SH-SY5Y (cell line): Measurements from ENCODE around the gene BACH2.

Experiments
- GATA2 ChIP-seq: IDR thresholded peaks from 2 replicates; pipeline ENCODE4 v1.6.1; 2011; ENCODE audit warnings: mild to moderate bottlenecking, low read depth, low read length
- GATA3 ChIP-seq: IDR thresholded peaks from 2 replicates; pipeline ENCODE4 v1.6.1; 2011; ENCODE audit warnings: low read depth, mild to moderate bottlenecking, low read length, moderate library complexity

BACH2 gene

DNA sequence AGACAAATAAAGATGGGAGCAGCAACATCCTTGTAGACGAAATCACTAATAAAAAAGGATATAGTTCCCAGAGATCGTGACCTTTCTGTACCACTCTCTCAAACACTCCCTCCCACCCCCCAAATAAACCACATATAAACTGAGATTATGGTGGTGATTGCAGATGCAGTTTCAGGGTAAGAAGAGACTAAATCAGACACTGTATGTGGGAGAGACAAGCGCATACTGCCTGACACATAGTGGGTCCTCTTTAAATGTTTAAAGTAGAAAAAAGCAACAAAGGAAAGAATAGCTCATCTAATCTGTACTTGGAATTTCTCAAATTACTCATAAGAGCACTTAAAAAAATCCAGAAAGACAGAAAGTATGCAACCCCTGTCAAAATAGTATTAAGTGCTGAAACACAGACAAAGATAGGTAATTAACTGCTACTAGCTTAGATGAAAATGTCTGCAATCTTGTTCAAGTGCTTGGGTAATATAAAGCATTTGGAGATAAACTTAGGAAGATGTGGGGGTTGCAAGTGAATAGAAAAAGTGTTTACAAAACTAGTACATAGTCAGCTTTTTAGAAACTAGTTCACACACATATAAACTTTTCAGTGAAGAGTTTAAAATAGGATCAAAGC, 151.6 kb downstream of the BACH2 start:
- TF ChIP-seq GATA2: no peak
- no peak for TF ChIP-seq GATA3

DNA sequence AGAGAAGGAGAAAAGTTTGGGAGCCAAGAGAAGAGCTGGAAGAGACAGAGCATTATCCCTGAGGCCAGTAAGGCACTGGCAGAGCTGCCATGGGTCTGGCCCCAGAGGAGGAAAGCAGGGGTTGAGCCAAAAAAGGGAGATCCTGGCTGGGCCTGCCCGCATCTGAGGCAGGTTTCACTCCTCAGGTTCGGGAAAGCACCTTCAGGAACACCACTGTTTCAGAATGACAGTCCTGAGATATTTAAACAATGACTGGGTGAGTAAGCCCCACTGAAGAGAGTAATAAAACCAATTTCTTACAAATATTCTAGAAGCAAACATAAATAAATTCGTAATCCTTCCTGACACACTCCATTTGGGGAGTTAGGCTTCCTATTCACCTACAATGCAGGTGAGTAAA, 152.2 kb downstream of the BACH2 start:
- TF ChIP-seq GATA3 (no peak), GATA2 (no peak)

DNA sequence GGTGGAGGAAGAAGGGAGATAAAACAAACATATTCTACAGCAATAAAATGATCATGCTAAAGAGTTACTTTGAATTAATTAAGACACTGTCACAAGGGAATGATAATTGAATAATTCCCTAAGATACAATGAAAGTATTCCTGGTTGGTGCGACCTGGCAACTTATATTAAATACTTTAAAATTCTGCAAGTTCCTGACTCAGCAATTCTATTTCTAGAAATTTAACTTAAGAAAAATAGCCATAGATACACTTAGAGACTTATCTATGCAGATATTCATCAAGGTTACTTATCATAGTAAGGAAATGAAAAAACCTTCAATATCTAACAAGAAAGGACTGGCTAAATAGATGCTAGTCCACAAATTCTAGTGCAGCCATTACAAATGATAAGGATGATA, 156.0 kb downstream of the BACH2 start:
- TF ChIP-seq GATA2 (no peak), GATA3 (no peak)

DNA sequence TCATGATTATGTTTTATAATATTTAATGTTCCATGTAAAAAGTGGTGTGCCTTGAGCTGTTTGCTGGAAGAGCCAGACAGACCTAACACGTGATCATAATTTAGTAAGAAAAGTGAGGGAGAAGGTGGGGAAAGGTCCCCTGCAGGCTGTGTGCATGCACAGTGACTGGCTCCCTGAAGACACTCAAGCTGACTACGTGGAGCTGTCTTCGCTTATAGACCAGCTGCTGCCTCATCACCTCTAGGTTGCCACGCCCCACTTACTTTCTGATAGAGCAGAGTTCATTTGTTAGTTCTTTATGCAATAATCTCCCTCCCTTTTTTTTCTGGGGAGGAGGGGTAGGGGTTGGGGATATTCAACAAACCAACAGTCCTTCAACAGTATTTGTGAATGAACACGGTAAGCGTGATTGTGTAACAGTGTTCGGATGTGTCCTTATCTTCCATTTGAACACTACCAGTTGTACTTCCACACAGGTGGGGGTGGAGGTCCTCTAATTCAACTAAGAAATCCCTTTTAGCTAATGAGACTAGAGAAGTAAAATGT, 157.3 kb downstream of the BACH2 start:
- TF ChIP-seq GATA3 (no peak), GATA2 (no peak)

DNA sequence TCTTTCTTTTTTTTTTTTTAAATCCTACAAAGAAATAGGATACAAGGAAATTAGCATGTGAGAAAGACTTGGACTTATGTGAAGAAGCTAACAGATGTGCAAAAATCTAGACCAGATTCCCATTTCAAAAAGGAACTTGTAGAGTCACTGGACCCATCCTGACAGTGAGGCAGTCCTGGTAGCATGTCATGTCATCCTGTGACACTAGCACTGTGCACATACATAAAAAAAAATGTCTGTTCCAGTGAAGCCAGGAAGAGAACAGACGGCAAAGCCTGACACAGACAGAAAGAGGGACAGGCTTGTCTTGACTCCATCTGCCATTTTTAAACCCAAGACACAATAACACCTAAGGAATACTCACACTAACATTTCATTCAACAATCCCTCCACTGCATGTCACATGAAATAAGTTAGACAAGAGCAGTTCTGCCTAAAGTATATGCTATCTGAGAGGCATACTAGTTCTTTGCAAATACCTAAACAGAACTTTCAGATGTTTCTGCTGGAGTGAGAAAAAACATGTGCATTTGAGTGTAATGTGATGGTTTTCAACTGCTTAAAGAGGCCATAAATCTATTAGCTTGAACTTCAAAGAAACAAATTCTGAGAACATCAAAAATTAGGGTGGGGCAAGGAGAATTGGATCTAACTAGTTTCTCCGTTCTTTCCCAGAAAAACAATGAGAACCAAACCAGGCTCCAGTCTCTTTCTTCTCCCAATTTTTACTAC, 159.6 kb downstream of the BACH2 start:
- TF ChIP-seq GATA2 (no peak), GATA3 (no peak)

DNA sequence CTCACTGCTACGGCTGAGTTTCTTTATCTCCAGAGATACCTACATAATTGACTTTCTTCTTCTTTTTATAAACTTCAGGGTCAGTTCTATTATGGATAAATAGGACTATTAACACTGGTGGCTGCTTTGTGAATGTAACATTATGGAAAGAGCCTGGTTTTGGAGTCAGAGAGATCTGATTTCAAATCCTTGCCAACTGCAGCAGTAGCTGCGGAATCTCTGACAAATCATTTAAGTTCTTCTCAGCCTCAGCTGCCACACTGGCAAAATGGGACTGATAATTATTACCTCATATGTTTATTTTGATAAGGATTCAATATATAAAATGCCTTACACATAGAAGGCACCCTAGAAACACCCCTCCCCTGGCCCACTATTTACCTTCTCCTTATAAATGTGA, 160.5 kb downstream of the BACH2 start:
- TF ChIP-seq GATA3: no peak
- no peak for TF ChIP-seq GATA2

DNA sequence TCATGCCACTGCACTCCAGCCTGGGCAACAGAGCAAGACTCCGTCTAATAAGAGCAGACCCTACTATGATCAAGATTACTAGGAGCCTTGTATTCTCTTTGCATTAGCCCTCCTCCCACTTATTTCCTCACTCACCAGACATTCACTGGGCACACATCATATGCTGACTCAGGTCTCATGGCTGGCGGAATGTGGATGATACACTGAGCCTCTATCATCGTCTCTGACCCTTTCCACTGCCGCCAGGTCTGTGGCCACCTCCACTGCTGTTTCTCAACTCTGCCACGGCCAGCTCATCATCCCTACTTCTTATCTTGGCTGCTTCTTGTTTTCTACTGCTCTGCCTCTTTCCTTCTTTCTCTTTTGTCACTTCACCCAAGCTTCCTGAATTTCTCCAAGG, 161.0 kb downstream of the BACH2 start:
- TF ChIP-seq GATA3 (no peak), GATA2 (no peak)

DNA sequence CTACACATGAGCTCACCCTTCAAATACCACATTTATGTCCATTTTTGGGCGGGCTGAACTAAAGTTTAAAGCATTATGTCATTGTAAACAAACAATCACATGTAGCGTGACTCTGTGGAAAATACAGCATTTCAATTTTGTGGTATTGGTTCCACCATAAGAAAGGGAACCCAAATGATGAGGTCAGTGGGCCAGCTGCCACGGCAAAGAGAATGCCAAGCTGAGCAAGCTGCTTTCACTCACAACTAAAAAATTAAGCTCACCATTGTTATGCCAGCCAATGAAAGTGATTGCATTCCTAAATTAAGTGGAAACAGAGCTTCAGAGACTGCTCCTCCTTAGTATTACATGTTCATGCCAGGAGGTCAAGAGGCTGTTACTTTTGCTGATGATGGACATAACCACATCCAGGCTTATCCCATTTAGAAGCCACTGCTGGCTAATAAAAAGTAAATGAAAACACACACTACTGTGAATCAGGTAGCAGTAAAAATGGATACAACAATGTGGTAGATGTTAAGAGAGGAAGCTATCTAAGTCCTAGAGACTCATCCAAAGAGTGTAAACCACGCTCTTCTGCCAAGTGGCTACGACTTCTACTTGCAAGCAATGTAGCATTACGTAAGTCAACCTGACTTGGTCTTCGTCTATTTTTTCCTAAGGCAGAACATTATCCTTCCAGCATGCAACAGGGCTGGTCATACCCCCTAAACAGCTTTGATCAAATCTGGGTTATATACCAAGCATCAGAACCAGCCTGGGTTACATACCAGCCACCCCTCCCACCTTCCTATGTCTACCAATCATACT, 164.8 kb downstream of the BACH2 start:
- TF ChIP-seq GATA2: no peak

DNA sequence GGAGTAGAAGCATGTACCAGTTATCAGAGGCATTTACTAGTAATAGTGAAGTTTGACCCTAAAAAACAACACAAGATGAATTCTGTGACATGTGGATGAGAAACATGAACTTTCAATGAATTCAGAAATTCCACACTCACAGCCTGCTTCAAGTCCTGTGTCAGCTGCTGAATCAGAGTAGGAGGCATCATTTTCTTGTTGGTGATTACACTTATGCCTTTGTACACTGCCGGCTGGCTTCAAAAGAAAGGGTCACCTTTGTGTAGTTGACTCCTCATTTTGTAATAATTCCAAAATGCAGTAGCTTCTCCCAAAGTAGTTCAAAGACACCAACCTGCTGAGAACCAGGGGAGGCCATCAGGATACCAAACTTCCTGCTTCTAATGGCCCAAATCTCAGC, 165.5 kb downstream of the BACH2 start:
- no peak for TF ChIP-seq GATA3
- no peak for TF ChIP-seq GATA2

DNA sequence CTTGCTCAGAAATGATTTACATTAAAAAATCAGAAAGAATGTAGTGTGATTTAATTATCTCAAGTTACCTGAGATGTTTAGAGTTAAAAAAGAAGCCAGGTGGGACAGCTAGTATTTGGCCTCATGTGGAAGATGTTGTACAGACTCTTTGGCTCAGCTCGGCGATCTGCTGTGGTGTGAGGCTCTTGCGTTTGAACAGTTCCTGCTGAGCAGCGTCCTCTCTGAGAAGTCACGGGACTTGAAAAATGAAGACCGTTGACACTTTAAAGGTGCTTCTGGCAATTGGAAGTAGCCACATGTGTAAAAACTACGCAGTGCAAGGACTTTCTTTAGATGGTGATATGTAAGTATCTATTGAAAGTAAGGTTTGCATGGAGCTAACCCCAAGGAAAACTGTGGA, 169.0 kb downstream of the BACH2 start:
- TF ChIP-seq GATA3 (no peak), GATA2 (no peak)

DNA sequence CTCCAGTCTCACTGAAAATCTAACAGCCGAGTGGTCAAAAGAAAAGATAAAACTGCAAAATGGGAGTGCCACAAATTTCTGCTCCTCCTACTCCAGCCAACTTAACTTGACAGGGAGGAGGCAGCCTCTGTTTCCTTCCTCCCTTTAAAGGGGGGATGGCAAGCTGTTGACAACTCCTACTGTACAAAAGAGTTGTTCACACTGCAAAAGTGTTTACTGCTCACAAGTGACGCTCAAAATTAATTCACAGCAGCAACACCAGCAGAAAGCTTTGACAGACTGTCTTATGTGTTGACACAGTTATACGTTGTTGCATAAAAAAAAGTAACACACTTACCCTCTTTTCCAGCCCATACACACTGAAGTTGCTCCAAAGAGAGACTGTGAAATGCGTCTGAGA, 169.8 kb downstream of the BACH2 start:
- TF ChIP-seq GATA2 (no peak), GATA3 (no peak)

DNA sequence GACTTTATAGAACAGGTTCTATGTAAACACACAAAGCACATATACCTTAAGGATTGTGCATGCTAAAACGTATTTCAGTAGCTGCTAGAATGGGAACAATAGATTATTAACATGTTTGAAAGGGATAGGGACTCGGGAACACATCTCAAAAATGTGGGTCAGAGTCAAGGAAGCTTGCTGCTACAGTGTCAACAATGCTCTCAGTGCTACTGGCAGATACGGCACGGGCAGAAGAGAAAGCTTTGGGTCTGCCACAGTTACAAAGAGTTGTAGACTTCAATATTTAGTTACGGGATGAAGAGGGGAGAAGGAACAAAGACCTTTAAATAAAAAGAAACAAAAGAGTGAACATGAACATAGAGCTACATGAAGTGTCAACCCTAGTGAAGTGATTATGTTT, 170.5 kb downstream of the BACH2 start:
- TF ChIP-seq GATA2: no peak
- TF ChIP-seq GATA3: no peak

DNA sequence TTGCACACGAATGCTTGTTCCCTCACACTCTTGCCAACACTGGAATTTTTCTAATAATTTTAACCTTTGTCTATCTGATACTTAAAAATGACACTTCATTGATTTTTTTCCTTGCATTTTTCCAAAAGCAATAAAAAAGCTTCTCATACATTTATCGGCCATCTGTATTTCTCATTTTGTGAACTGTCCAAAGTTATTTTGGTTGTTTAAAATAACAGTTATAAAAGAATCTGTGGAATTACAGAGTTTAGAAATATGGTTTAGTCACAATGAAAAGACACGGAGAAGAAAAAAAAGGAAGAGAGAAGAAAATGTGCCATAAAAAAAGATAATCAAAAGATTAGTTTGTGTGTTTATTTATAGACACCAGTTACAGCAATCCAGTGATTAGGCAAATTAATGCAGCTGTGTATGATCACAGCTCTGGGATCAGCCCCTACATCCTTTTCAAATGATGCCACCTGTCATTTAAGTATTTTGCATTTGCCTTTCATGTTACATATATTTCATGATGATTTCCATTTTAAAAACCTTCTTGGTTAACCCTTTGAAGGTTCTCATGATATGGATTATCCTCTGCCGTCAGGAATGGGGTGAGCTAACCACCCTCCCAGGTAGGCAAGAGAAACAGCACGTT, 171.7 kb downstream of the BACH2 start:
- no peak for TF ChIP-seq GATA3

DNA sequence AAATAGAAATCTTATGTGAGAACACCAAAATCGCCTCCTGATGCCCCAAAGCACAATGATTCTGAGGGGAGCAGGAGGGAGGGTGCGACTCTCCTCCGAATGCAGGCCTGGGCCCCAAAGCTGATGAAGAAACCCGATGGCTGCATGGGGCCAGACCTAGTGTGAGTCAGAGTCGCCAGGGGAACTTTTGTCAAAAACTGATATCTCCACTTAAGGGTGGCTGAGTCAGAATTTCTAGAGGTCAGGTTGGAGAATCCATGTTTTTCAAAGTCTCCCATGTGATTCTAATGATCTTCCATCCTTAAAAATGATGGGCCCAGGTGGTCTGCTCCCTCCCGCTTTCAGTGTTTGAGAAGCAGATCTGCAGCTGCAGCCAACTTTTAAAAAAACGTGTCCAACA, 172.8 kb downstream of the BACH2 start:
- TF ChIP-seq GATA2 (no peak), GATA3 (no peak)

DNA sequence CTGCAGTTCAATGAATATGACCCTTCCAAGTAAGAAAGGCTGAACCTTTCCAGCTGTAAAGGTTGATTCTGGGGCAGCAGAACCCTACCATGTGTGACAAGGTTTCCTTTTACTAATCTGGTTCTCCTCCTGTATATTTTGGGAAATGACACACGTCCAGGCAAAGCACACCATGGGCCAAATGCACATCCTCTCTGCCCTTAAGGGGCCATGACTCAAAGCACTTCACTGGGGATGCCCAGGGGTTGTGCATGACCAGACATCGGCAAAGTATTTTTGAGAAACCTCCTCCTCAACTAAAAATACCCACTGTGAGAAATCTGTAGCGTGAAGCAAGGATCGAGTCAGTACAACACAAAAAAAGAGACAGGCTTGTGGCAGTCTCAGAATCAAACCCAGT, 174.7 kb downstream of the BACH2 start:
- TF ChIP-seq GATA2 (no peak), GATA3 (no peak)

DNA sequence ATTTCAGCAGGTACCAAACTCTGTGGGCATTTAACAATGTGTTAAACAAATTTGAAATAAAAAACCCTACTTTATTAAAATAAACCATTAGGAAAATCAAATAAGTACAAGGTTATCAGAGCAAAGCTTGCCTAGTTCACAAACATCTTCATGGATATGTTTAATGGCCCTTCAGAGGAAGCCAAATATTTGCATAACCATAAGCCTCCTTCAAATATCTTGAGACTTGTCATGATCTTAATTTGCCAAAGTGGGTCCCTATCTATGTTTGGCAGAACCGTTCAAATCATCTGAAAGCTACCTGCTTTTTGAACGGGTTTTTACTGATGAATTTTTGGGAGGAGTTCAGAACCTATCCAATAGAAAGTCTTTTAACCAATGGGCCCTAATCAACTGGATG, 176.3 kb downstream of the BACH2 start:
- no peak for TF ChIP-seq GATA2
- no peak for TF ChIP-seq GATA3
